ENCODE measurements around the gene MXI1. TPM values are rescaled to one million over a fixed set of nuclear protein-coding genes. Genes with fewer than 3 reads are reported as not detected.
"Not testable (repeated sequence)": the region's sequence is repeated elsewhere in the genome, so short reads cannot be mapped to it uniquely, and the experiment has no call there.

MXI1 gene
- total and polyA plus RNA-seq, 4 donors = 72.3 to 121 (median 90.2) TPM

GRCh38 chr10:110251392-110251791 lies 44.0 kb downstream of the MXI1 start:
- DNase-seq; H3K27me3 ChIP-seq (ENCODE audit: control insufficient read depth in 1 of 2, insufficient read depth in 2 of 2, low read length in 1 of 2); H3K4me3 ChIP-seq (ENCODE audit: low read length in 2 of 2); ATAC-seq (ENCODE audit: low FRiP score); H3K4me1 ChIP-seq (ENCODE audit: control insufficient read depth in 1 of 2, insufficient read depth in 2 of 2, low read length in 2 of 2); intact Hi-C loops (cut with DNase I); H3K27ac ChIP-seq (ENCODE audit: low read depth in 1 of 2, low read length in 2 of 2); H3K9me3 ChIP-seq (ENCODE audit: control insufficient read depth, low read length); H3K36me3 ChIP-seq (ENCODE audit: control insufficient read depth in 1 of 2, insufficient read depth in 2 of 2, low read length in 1 of 2): not testable (repeated sequence)
- 89 to 90% methylated on average over 1 of the region's 1 CpG for WGBS, 2 donors

GRCh38 chr10:110252151-110252550 lies 44.7 kb downstream of the MXI1 start:
- no peak overlapping the region for H3K27ac ChIP-seq (ENCODE audit: low read depth in 1 of 2, low read length in 2 of 2)
- ATAC-seq (ENCODE audit: low FRiP score) = no peak
- 97 to 100% methylated on average over 1 of the region's 1 CpG for WGBS, 2 donors
- H3K4me3 ChIP-seq (ENCODE audit: low read length in 2 of 2) = no peak overlapping the region
- intact Hi-C loops (cut with DNase I) = no loop called here
- no peaks in the 10 kb centered on the region for H3K9me3 ChIP-seq (ENCODE audit: control insufficient read depth, low read length)
- peaks cover 2 to 6% of the 10 kb centered on the region in 2 donors for H3K4me1 ChIP-seq (ENCODE audit: control insufficient read depth in 1 of 2, insufficient read depth in 2 of 2, low read length in 2 of 2)
- no peaks in the 10 kb centered on the region for H3K27me3 ChIP-seq (ENCODE audit: control insufficient read depth in 1 of 2, insufficient read depth in 2 of 2, low read length in 1 of 2)
- DNase-seq = no peak
- H3K36me3 ChIP-seq (ENCODE audit: control insufficient read depth in 1 of 2, insufficient read depth in 2 of 2, low read length in 1 of 2) = no peaks in the 10 kb centered on the region

DNA sequence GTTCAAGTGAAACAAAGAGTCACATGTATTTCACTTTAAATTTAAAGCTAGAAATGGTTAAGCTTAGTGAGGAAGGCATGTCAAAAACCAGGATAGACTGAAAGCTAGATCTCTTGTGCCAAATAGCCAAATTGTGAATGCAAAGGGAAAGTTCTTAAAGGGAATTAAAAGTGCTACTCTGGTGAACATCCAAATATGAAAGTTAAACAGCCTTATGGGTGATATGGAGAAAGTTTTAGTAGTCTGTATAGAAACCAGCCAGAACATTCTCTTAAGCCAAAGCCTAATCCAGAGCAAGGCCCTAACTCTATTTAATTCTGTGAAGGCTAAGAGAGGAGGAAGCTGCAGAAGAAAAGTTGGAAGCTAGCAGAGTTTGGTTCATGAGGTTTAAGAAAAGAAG lies 47.1 kb downstream of the MXI1 start:
- no peak for DNase-seq
- no peak for ATAC-seq (ENCODE audit: low FRiP score)
- intact Hi-C loops (cut with DNase I) = no loop called here
- peaks cover 2 to 6% of the 10 kb centered on the region in 2 donors for H3K4me1 ChIP-seq (ENCODE audit: control insufficient read depth in 1 of 2, insufficient read depth in 2 of 2, low read length in 2 of 2)
- no peak overlapping the region for H3K27ac ChIP-seq (ENCODE audit: low read depth in 1 of 2, low read length in 2 of 2)
- no peak overlapping the region for H3K4me3 ChIP-seq (ENCODE audit: low read length in 2 of 2)
- H3K27me3 ChIP-seq (ENCODE audit: control insufficient read depth in 1 of 2, insufficient read depth in 2 of 2, low read length in 1 of 2) = no peaks in the 10 kb centered on the region
- no peaks in the 10 kb centered on the region for H3K9me3 ChIP-seq (ENCODE audit: control insufficient read depth, low read length)
- no peaks in the 10 kb centered on the region for H3K36me3 ChIP-seq (ENCODE audit: control insufficient read depth in 1 of 2, insufficient read depth in 2 of 2, low read length in 1 of 2)

GRCh38 chr10:110258542-110258941 lies 51.1 kb downstream of the MXI1 start:
- ATAC-seq (ENCODE audit: low FRiP score) (no peak), DNase-seq (no peak)
- intact Hi-C loops (cut with DNase I) = no loop called here
- Histone ChIP-seq H3K4me1 (ENCODE audit: control insufficient read depth in 1 of 2, insufficient read depth in 2 of 2, low read length in 2 of 2) (peaks cover 0 to 2% of the 10 kb centered on the region in 2 donors), H3K27me3 (ENCODE audit: control insufficient read depth in 1 of 2, insufficient read depth in 2 of 2, low read length in 1 of 2) (no peaks in the 10 kb centered on the region), H3K9me3 (ENCODE audit: control insufficient read depth, low read length) (no peaks in the 10 kb centered on the region), H3K36me3 (ENCODE audit: control insufficient read depth in 1 of 2, insufficient read depth in 2 of 2, low read length in 1 of 2) (no peaks in the 10 kb centered on the region), H3K27ac (ENCODE audit: low read depth in 1 of 2, low read length in 2 of 2) (peak overlapping the region in 1 of 2 donors; percentile 43), H3K4me3 (ENCODE audit: low read length in 2 of 2) (no peak overlapping the region)
- WGBS, 2 donors = 92 to 95% methylated on average over 1 of the region's 1 CpG

- intact Hi-C loops (cut with DNase I) = no loop called here
- no peaks in the 10 kb centered on the region for H3K36me3 ChIP-seq (ENCODE audit: control insufficient read depth in 1 of 2, insufficient read depth in 2 of 2, low read length in 1 of 2)
- DNase-seq (no peak), ATAC-seq (ENCODE audit: low FRiP score) (no peak)
- H3K27me3 ChIP-seq (ENCODE audit: control insufficient read depth in 1 of 2, insufficient read depth in 2 of 2, low read length in 1 of 2) = no peaks in the 10 kb centered on the region
- H3K9me3 ChIP-seq (ENCODE audit: control insufficient read depth, low read length) = no peaks in the 10 kb centered on the region
- H3K4me3 ChIP-seq (ENCODE audit: low read length in 2 of 2) = no peak overlapping the region
- no peak overlapping the region for H3K27ac ChIP-seq (ENCODE audit: low read depth in 1 of 2, low read length in 2 of 2)
- H3K4me1 ChIP-seq (ENCODE audit: control insufficient read depth in 1 of 2, insufficient read depth in 2 of 2, low read length in 2 of 2) = peaks cover 0 to under 1% of the 10 kb centered on the region in 2 donors
Observed at GRCh38 chr10:110259317-110259716, 51.9 kb downstream of the MXI1 start.

DNA sequence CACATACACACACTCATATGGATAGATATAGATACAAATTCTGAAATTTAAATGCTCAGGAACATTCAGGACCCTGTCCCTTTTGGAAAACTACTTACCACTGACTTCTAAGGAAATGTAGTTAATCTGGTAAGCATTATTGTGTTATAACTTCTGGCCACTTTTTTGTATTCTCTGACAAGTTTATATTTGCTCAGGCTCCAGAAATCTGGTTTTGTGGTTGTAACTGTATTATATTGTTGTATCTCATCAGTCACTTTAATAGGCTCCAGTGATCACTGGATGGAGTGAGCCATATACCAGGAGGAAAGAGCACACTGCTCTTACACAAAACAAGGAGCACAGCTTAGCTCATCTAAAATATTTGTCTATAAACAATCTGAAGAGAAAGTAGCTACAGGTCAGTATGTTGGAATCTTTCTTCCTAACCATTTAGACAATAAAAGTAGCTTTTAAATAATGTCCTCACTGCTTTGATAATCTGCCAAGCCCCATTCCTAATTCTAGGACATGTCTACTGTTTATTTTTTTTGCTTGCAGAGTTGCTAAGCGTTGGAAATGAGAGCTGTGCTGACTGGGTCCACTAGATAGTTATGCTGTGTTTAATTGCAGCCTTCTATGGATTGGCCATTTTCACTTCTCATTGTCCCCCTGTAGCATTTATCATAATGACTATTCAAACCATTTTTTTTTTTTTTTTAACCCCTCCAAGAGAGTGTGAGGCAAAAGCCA lies 53.5 kb downstream of the MXI1 start:
- Histone ChIP-seq H3K4me3 (ENCODE audit: low read length in 2 of 2) (no peak overlapping the region), H3K36me3 (ENCODE audit: control insufficient read depth in 1 of 2, insufficient read depth in 2 of 2, low read length in 1 of 2) (no peaks in the 10 kb centered on the region), H3K4me1 (ENCODE audit: control insufficient read depth in 1 of 2, insufficient read depth in 2 of 2, low read length in 2 of 2) (peaks cover 0 to 6% of the 10 kb centered on the region in 2 donors), H3K9me3 (ENCODE audit: control insufficient read depth, low read length) (no peaks in the 10 kb centered on the region), H3K27ac (ENCODE audit: low read depth in 1 of 2, low read length in 2 of 2) (peak overlapping the region in 1 of 2 donors; percentile 82), H3K27me3 (ENCODE audit: control insufficient read depth in 1 of 2, insufficient read depth in 2 of 2, low read length in 1 of 2) (no peaks in the 10 kb centered on the region)
- no peak for DNase-seq
- 4 to 15% methylated on average over 1 of the region's 1 CpG for WGBS, 2 donors
- intact Hi-C loops (cut with DNase I) = no loop called here
- peak; percentile 33 for ATAC-seq (ENCODE audit: low FRiP score)

- no peak overlapping the region for H3K4me3 ChIP-seq (ENCODE audit: low read length in 2 of 2)
Observed at GRCh38 chr10:110263164-110263563, 55.8 kb downstream of the MXI1 start.

DNA sequence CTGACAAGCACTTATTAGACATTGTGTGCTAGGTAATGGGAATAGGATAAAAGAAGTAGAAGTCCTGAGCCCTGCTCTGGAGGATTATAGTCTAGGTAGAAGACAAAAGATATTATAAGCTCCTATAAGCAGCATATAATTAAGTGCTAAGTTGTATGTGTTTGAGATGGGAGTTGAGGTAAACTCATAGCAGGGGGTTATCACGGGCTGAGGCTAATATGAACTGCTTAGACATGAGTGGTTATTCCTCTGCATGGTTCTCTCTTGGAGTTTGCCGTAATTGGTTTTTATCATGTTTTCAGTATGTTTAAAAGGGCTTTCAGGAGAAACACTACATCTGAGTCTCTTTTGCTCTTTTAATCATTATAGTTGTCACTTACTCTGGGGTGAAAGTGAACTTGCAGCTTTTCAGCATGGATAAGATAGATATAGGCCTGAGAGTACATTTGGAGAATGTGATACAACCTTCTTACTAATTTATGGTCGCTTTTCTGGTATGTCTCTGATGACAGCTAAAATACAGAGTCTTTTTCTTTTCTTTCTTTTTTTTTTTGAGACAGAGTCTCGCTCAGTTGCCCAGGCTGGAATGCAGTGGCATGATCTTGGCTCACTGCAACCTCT lies 58.3 kb downstream of the MXI1 start:
- Histone ChIP-seq H3K9me3 (ENCODE audit: control insufficient read depth, low read length) (no peaks in the 10 kb centered on the region), H3K27me3 (ENCODE audit: control insufficient read depth in 1 of 2, insufficient read depth in 2 of 2, low read length in 1 of 2) (no peaks in the 10 kb centered on the region), H3K4me1 (ENCODE audit: control insufficient read depth in 1 of 2, insufficient read depth in 2 of 2, low read length in 2 of 2) (peaks cover 0 to 18% of the 10 kb centered on the region in 2 donors), H3K36me3 (ENCODE audit: control insufficient read depth in 1 of 2, insufficient read depth in 2 of 2, low read length in 1 of 2) (no peaks in the 10 kb centered on the region), H3K27ac (ENCODE audit: low read depth in 1 of 2, low read length in 2 of 2) (peak overlapping the region; percentile 47 to 90), H3K4me3 (ENCODE audit: low read length in 2 of 2) (no peak overlapping the region)
- DNase-seq (no peak), ATAC-seq (ENCODE audit: low FRiP score) (no peak)
- WGBS, 2 donors = 78 to 92% methylated on average over 4 of the region's 4 CpGs
- intact Hi-C loops (cut with DNase I) = loop anchor here in 1 of 2 donors (5.0 kb wide), 1 partner anchor 38 kb away; no protein-coding TSS in a partner anchor

More at GRCh38 chr10:110263164-110263563, 55.8 kb downstream of the MXI1 start:
- ATAC-seq (ENCODE audit: low FRiP score) (peak; percentile 80), DNase-seq (no peak)
- H3K9me3 ChIP-seq (ENCODE audit: control insufficient read depth, low read length) = no peaks in the 10 kb centered on the region
- H3K36me3 ChIP-seq (ENCODE audit: control insufficient read depth in 1 of 2, insufficient read depth in 2 of 2, low read length in 1 of 2) = no peaks in the 10 kb centered on the region
- no peaks in the 10 kb centered on the region for H3K27me3 ChIP-seq (ENCODE audit: control insufficient read depth in 1 of 2, insufficient read depth in 2 of 2, low read length in 1 of 2)
- H3K4me1 ChIP-seq (ENCODE audit: control insufficient read depth in 1 of 2, insufficient read depth in 2 of 2, low read length in 2 of 2) = peaks cover 0 to 12% of the 10 kb centered on the region in 2 donors
- peak overlapping the region; percentile 44 to 97 for H3K27ac ChIP-seq (ENCODE audit: low read depth in 1 of 2, low read length in 2 of 2)
- intact Hi-C loops (cut with DNase I) = no loop called here
- WGBS, 2 donors = 4 to 6% methylated on average over 1 of the region's 1 CpG

DNA sequence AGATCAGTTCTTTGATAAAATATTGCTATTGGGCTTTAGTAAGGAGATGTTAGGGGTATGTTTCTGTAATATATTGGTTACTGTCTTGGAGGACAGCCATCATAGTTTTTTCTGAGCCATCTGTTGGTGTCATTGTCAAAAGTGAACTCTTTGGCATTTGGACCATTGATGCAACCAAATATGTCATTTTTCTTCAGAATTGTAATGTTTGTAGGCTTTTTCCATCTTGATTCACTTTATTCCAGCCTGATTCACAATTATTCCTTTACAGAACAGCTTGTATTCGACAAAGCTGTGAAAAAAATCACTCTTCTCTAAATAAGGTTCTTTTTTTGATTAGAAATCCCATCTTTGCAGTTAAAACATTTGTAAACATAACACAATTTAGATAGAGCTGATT lies 59.9 kb downstream of the MXI1 start:
- no peak for ATAC-seq (ENCODE audit: low FRiP score)
- DNase-seq = no peak
- Histone ChIP-seq H3K27ac (ENCODE audit: low read depth in 1 of 2, low read length in 2 of 2) (peak overlapping the region in 1 of 2 donors; percentile 14), H3K4me1 (ENCODE audit: control insufficient read depth in 1 of 2, insufficient read depth in 2 of 2, low read length in 2 of 2) (peaks cover 1 to 24% of the 10 kb centered on the region in 2 donors), H3K36me3 (ENCODE audit: control insufficient read depth in 1 of 2, insufficient read depth in 2 of 2, low read length in 1 of 2) (no peaks in the 10 kb centered on the region), H3K27me3 (ENCODE audit: control insufficient read depth in 1 of 2, insufficient read depth in 2 of 2, low read length in 1 of 2) (no peaks in the 10 kb centered on the region), H3K9me3 (ENCODE audit: control insufficient read depth, low read length) (no peaks in the 10 kb centered on the region), H3K4me3 (ENCODE audit: low read length in 2 of 2) (no peak overlapping the region)
- intact Hi-C loops (cut with DNase I) = loop anchor here in 1 of 2 donors (5.0 kb wide), 1 partner anchor 40 kb away; no protein-coding TSS in a partner anchor
- 99 to 100% methylated on average over 1 of the region's 1 CpG for WGBS, 2 donors
